Neuronal stem cell (in vitro differentiated cells): ENCODE results near the gene GPR135.
"Not testable (repeated sequence)": the region's sequence is repeated elsewhere in the genome, so short reads cannot be mapped to it uniquely, and the experiment has no call there.

Experiments used
- DNase-seq: peaks from one replicate; pipeline ENCODE4 v3.0.0-alpha.2; 2013; ENCODE audit warnings: low spot score
- H2AFZ ChIP-seq: one replicate; pipeline ENCODE4 v1.6.1; 2013; ENCODE audit warnings: mild to moderate bottlenecking, low read length, inconsistent platforms
- H2AK5ac ChIP-seq: 2 replicates; pipeline ENCODE4 v1.6.1; 2013; ENCODE audit warnings: low read depth, mild to moderate bottlenecking, inconsistent platforms, low read length, moderate library complexity, mixed read lengths
- H2BK120ac ChIP-seq: 2 replicates; pipeline ENCODE4 v1.6.1; 2013; ENCODE audit warnings: low read depth, mild to moderate bottlenecking, inconsistent platforms, low read length, moderate library complexity, mixed read lengths
- H2BK12ac ChIP-seq: one replicate; pipeline ENCODE4 v1.6.1; 2013; ENCODE audit warnings: low read length, inconsistent platforms
- H2BK15ac ChIP-seq: 2 replicates; pipeline ENCODE4 v1.6.1; 2013; ENCODE audit warnings: mild to moderate bottlenecking, low read length, inconsistent platforms, mixed read lengths
- H2BK5ac ChIP-seq: one replicate; pipeline ENCODE4 v1.6.1; 2013; ENCODE audit warnings: inconsistent platforms, mild to moderate bottlenecking, low read length, moderate library complexity
- H3K14ac ChIP-seq: one replicate; pipeline ENCODE4 v1.6.1; 2013; ENCODE audit warnings: low read length, inconsistent platforms
- H3K18ac ChIP-seq: 2 replicates; pipeline ENCODE4 v1.6.1; 2013; ENCODE audit warnings: low read length, inconsistent platforms
- H3K23ac ChIP-seq: 2 replicates; pipeline ENCODE4 v1.6.1; 2013; ENCODE audit warnings: low read depth, mild to moderate bottlenecking, mixed read lengths, low read length, inconsistent platforms; ENCODE audit not compliant: poor library complexity
- H3K27ac ChIP-seq: replicated peaks from 3 replicates; pipeline ENCODE4 v1.5.1; 2013; ENCODE audit warnings: low read length, inconsistent platforms
- H3K27me3 ChIP-seq, 3 experiments: 2 replicates each; pipeline ENCODE4 v1.6.1; 2013; ENCODE audit warnings: low read length in 3 of 3, mild to moderate bottlenecking in 2 of 3, inconsistent platforms in 1 of 3, low read depth in 1 of 3, mixed read lengths in 1 of 3, moderate library complexity in 1 of 3; ENCODE audit not compliant: control insufficient read depth in 3 of 3, insufficient read depth in 3 of 3
- H3K36me3 ChIP-seq, 2 donors: replicated peaks in 1 of 2; 2 replicates each; pipeline ENCODE4 v1.6.1; 2013; ENCODE audit warnings: low read length in 2 of 2; ENCODE audit not compliant: control insufficient read depth in 2 of 2, insufficient read depth in 2 of 2
- H3K4ac ChIP-seq: 2 replicates; pipeline ENCODE4 v1.6.1; 2013; ENCODE audit warnings: inconsistent platforms, mild to moderate bottlenecking, low read length, moderate library complexity
- H3K4me1 ChIP-seq, 2 donors: 1 replicate in 1 of 2; 2 replicates in 1 of 2; pipeline ENCODE4 v1.6.1; 2013; ENCODE audit warnings: low read length in 2 of 2, low read depth in 1 of 2; ENCODE audit not compliant: control insufficient read depth in 2 of 2, insufficient read depth in 1 of 2
- H3K4me2 ChIP-seq: one replicate; pipeline ENCODE4 v1.6.1; 2013; ENCODE audit warnings: mild to moderate bottlenecking, low read length, inconsistent platforms; ENCODE audit not compliant: insufficient read depth, poor library complexity, severe bottlenecking
- H3K4me3 ChIP-seq, 2 donors: 2 replicates each; pipeline ENCODE4 v1.5.1; 2013; ENCODE audit warnings: low read length in 2 of 2, mild to moderate bottlenecking in 2 of 2, inconsistent platforms in 1 of 2, moderate library complexity in 1 of 2
- H3K79me1 ChIP-seq: one replicate; pipeline ENCODE4 v1.6.1; 2013; ENCODE audit warnings: low read depth, mild to moderate bottlenecking, inconsistent platforms, low read length, moderate library complexity
- H3K9ac ChIP-seq: one replicate; pipeline ENCODE4 v1.6.1; 2013; ENCODE audit warnings: mild to moderate bottlenecking, low read depth, low read length, inconsistent platforms; ENCODE audit not compliant: poor library complexity
- H3K9me3 ChIP-seq, 2 donors: replicated peaks in 1 of 2; 2 replicates each; pipeline versions ENCODE3 to v1.6.1; 2013; ENCODE audit warnings: low read length in 2 of 2, mild to moderate bottlenecking in 2 of 2, inconsistent platforms in 1 of 2, low read depth in 1 of 2, mixed read lengths in 1 of 2, moderate library complexity in 1 of 2; ENCODE audit not compliant: control insufficient read depth in 2 of 2, insufficient read depth in 1 of 2
- H4K8ac ChIP-seq: one replicate; pipeline ENCODE4 v1.6.1; 2013; ENCODE audit warnings: low read depth, mild to moderate bottlenecking, inconsistent platforms, low read length, moderate library complexity
- H4K91ac ChIP-seq: one replicate; pipeline ENCODE4 v1.6.1; 2013; ENCODE audit warnings: low read length, low read depth, mild to moderate bottlenecking, inconsistent platforms; ENCODE audit not compliant: poor library complexity
- WGBS, 2 donors: extraction: QIAGEN DNeasy Blood & Tissue Kit; methylation state at CpG; one replicate each; pipeline ENCODE4 v1.1.7; 2013; ENCODE audit warnings: missing lambda C conversion rate in 2 of 2, mixed read lengths in 1 of 2; ENCODE audit not compliant: insufficient read length in 2 of 2, insufficient replicate concordance in 1 of 2; ENCODE audit errors: extremely low coverage in 2 of 2; 5-methylcytosine and 5-hydroxymethylcytosine counted together

Gene GPR135

GRCh38 chr14:59448673-59449072, 16.5 kb downstream of the GPR135 start:
- not testable (repeated sequence) for H3K79me1 ChIP-seq, H2BK120ac ChIP-seq, H2AK5ac ChIP-seq, H3K36me3 ChIP-seq, H3K4ac ChIP-seq, H3K9me3 ChIP-seq, H2BK5ac ChIP-seq, H3K4me1 ChIP-seq, H4K8ac ChIP-seq, H2BK15ac ChIP-seq, H3K14ac ChIP-seq, H3K18ac ChIP-seq, H3K9ac ChIP-seq, H3K4me2 ChIP-seq, H4K91ac ChIP-seq, H3K27me3 ChIP-seq, H2AFZ ChIP-seq, H3K27ac ChIP-seq, H2BK12ac ChIP-seq, DNase-seq, H3K4me3 ChIP-seq, H3K23ac ChIP-seq
- WGBS, 2 donors = no CpG with 5 or more reads among the region's 2 CpGs

- H3K36me3 ChIP-seq = no peaks in the 10 kb centered on the region
- H3K9me3 ChIP-seq = no peaks in the 10 kb centered on the region
- H2BK5ac ChIP-seq = no peak overlapping the region
- H2AK5ac ChIP-seq = no peak overlapping the region
- no peak overlapping the region for H3K4me2 ChIP-seq
- H3K23ac ChIP-seq = no peak overlapping the region
- no peak overlapping the region for H3K18ac ChIP-seq
- H3K4me3 ChIP-seq = no peak overlapping the region
- H2AFZ ChIP-seq = no peak overlapping the region
- H2BK15ac ChIP-seq = no peak overlapping the region
- no peaks in the 10 kb centered on the region for H3K27me3 ChIP-seq
- no peak overlapping the region for H3K14ac ChIP-seq
- H4K8ac ChIP-seq = no peak overlapping the region
- no peak overlapping the region for H2BK120ac ChIP-seq
- no peak for DNase-seq
- H3K4ac ChIP-seq = no peak overlapping the region
- no CpG with 5 or more reads among the region's 5 CpGs for WGBS, 2 donors
- H3K9ac ChIP-seq = no peak overlapping the region
- no peaks in the 10 kb centered on the region for H3K4me1 ChIP-seq
- H3K27ac ChIP-seq = no peak overlapping the region
- no peaks in the 10 kb centered on the region for H3K79me1 ChIP-seq
- H4K91ac ChIP-seq = no peak overlapping the region
- H2BK12ac ChIP-seq = no peak overlapping the region
Measured at GRCh38 chr14:59439256-59439965, 25.8 kb downstream of the GPR135 start.

GRCh38 chr14:59438195-59438647, 27.0 kb downstream of the GPR135 start:
- Histone ChIP-seq H3K4ac (no peak overlapping the region), H3K27me3 (no peaks in the 10 kb centered on the region), H3K9me3 (no peaks in the 10 kb centered on the region), H3K4me2 (no peak overlapping the region), H2AK5ac (no peak overlapping the region), H3K79me1 (no peaks in the 10 kb centered on the region), H2AFZ (no peak overlapping the region), H4K91ac (no peak overlapping the region), H2BK120ac (no peak overlapping the region), H2BK12ac (no peak overlapping the region), H3K18ac (no peak overlapping the region), H3K36me3 (no peaks in the 10 kb centered on the region), H3K14ac (no peak overlapping the region), H2BK5ac (no peak overlapping the region), H4K8ac (no peak overlapping the region), H3K4me3 (no peak overlapping the region), H3K9ac (no peak overlapping the region), H3K4me1 (no peaks in the 10 kb centered on the region), H2BK15ac (no peak overlapping the region), H3K23ac (no peak overlapping the region), H3K27ac (no peak overlapping the region)
- WGBS, 2 donors = no CpG with 5 or more reads among the region's 1 CpG
- DNase-seq = no peak

- Histone ChIP-seq H2BK120ac (no peak overlapping the region), H3K23ac (no peak overlapping the region), H3K27me3 (no peaks in the 10 kb centered on the region), H3K27ac (no peak overlapping the region), H3K18ac (no peak overlapping the region), H3K9ac (no peak overlapping the region), H3K4me2 (no peak overlapping the region), H2AFZ (no peak overlapping the region), H3K9me3 (no peaks in the 10 kb centered on the region), H3K4me3 (no peak overlapping the region), H2BK5ac (no peak overlapping the region), H2BK12ac (no peak overlapping the region), H3K4me1 (no peaks in the 10 kb centered on the region), H4K91ac (no peak overlapping the region), H3K36me3 (no peaks in the 10 kb centered on the region), H2AK5ac (no peak overlapping the region), H4K8ac (no peak overlapping the region), H2BK15ac (no peak overlapping the region), H3K79me1 (no peaks in the 10 kb centered on the region), H3K4ac (no peak overlapping the region), H3K14ac (no peak overlapping the region)
- no peak for DNase-seq
- WGBS, 2 donors = no CpG with 5 or more reads among the region's 1 CpG
Measured at GRCh38 chr14:59435987-59436386, 29.2 kb downstream of the GPR135 start.
